Karpas-422 (cell line): ENCODE data around the gene CENPM. TPM values are rescaled to one million over a fixed set of nuclear protein-coding genes. Genes with fewer than 3 reads are reported as not detected.

Experiments
- DNase-seq: peaks from one replicate; pipeline ENCODE4 v3.0.0-alpha.2; 2015
- H2AFZ ChIP-seq: fragments of 200-600 bp; sonication (generic); 2 replicates; pipeline ENCODE4 v1.6.1; 2014; ENCODE audit warnings: antibody characterized with exemption, low read length, mixed read lengths
- H3K27ac ChIP-seq: fragments of 200-600 bp; sonication (generic); 2 replicates; pipeline ENCODE4 v1.5.1; 2014; ENCODE audit warnings: mild to moderate bottlenecking, low read length, moderate library complexity
- H3K27me3 ChIP-seq: fragments of 200-600 bp; sonication (generic); 2 replicates; pipeline ENCODE4 v1.6.1; 2014; ENCODE audit warnings: low read length, mixed read lengths
- H3K36me3 ChIP-seq: fragments of 200-600 bp; sonication (generic); 2 replicates; pipeline ENCODE4 v1.6.1; 2014; ENCODE audit warnings: low read length, mixed read lengths; ENCODE audit not compliant: insufficient read depth
- H3K4me1 ChIP-seq: fragments of 200-600 bp; sonication (generic); 2 replicates; pipeline ENCODE4 v1.6.1; 2014; ENCODE audit warnings: mild to moderate bottlenecking, low read length, mixed read lengths
- H3K4me2 ChIP-seq: fragments of 200-600 bp; sonication (generic); 2 replicates; pipeline ENCODE4 v1.6.1; 2014; ENCODE audit warnings: low read length, low read depth, mild to moderate bottlenecking; ENCODE audit not compliant: poor library complexity, severe bottlenecking
- H3K4me3 ChIP-seq: fragments of 200-600 bp; sonication (generic); 2 replicates; pipeline ENCODE4 v1.5.1; 2014; ENCODE audit warnings: mild to moderate bottlenecking, antibody characterized with exemption, low read length, mixed read lengths
- H3K79me2 ChIP-seq: fragments of 200-600 bp; sonication (generic); 2 replicates; pipeline ENCODE4 v1.6.1; 2014; ENCODE audit warnings: mild to moderate bottlenecking, low read length, mixed read lengths
- H3K9ac ChIP-seq: fragments of 200-600 bp; sonication (generic); 2 replicates; pipeline ENCODE4 v1.6.0; 2014; ENCODE audit warnings: low read length
- H3K9me2 ChIP-seq: fragments of 200-600 bp; sonication (generic), shearing (Covaris generic); replicated peaks from 2 replicates; pipeline ENCODE4 v1.6.0; 2014; ENCODE audit warnings: mild to moderate bottlenecking, low read length, moderate library complexity; ENCODE audit not compliant: insufficient read depth
- H3K9me3 ChIP-seq: fragments of 300-700, 200-600 bp; sonication (generic); 2 replicates; pipeline ENCODE4 v1.6.1; 2014; ENCODE audit warnings: low read length, mixed read lengths
- H4K20me1 ChIP-seq: fragments of 200-600 bp; sonication (generic); 2 replicates; pipeline ENCODE4 v1.6.1; 2014; ENCODE audit warnings: mild to moderate bottlenecking, antibody characterized with exemption, low read length, low read depth; ENCODE audit not compliant: insufficient read depth
- total RNA-seq: library from RNA; depleted of rRNA; stranded (reverse); fragments of >200 nt; shearing (Covaris generic); gene quantifications from 2 replicates; pipeline ENCODE4 v1.2.3, GENCODE V29; 2014; ENCODE audit warnings: low replicate concordance

The CENPM gene
- total RNA-seq, 1 experiment from 2014 or later: 83.8 TPM

DNA sequence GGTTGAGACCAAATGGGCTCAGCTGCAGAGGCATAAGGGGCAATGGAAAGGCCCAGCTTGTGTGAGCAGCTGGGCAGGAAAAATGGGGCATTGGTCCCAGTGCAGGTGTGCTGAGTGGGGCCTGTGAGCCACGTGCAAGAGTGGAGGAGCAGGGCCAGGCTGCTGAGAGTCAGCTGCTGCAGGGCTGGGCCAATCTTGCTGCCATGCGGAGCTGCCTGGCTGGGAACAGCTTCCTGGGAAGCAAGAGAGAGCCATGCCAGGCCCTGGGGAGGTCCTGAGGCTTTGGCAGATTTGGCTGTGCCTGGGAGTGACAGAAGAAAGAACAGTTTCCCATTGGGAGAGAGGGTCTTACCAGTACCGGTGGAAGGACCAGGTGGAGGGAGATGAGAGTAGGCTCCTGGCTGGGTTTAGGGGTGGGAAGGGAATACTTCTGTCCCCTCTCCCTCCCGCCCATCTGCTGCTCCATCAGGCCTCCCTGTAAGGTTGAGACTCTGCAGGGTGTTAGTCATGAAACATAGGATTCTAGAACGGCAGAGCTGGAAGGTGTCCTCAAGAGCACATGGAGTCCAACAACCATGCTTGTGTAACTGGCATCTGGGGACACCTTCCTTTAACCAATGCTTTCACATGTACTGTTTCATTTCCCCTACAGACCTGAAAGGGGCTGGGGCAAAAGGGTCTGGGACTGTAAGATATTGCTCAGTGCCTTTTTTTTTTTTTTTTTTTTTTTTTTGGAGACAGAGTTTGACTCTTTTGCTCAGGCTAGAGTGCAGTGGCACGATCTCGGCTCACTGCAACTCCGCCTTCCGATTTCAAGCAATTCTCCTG lies 32.7 kb upstream of the CENPM start:
- no peaks in the 10 kb centered on the region for H3K79me2 ChIP-seq
- H2AFZ ChIP-seq: no peak overlapping the region
- DNase-seq: no peak
- H3K9me3 ChIP-seq: no peaks in the 10 kb centered on the region
- H3K4me3 ChIP-seq: no peak overlapping the region
- no peaks in the 10 kb centered on the region for H3K36me3 ChIP-seq
- no peaks in the 10 kb centered on the region for H3K9me2 ChIP-seq
- no peak overlapping the region for H3K27ac ChIP-seq
- H3K4me1 ChIP-seq: no peaks in the 10 kb centered on the region
- no peak overlapping the region for H3K9ac ChIP-seq
- no peaks in the 10 kb centered on the region for H3K27me3 ChIP-seq
- no peak overlapping the region for H3K4me2 ChIP-seq
- H4K20me1 ChIP-seq: no peaks in the 10 kb centered on the region

DNA sequence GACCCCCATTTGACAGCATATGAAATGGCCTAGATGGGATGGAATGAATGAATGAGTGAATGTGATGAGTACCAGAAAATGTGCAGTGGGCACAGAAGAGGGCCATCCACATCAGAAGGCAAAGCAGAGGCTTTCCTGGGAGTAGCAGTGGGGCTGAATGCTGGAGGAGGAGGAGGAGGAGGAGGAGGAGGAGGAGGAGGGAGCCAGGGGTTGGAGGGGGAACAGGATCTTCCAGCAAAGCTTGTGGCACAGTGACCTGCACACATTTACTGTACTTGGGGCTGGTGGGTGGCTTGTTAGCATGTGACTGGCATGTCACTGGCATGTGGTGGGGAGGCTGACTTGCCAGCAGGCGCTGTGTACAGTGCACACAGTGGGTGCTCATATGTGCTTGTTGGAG lies 31.8 kb upstream of the CENPM start:
- Histone ChIP-seq H3K4me2 (no peak overlapping the region), H3K27me3 (no peaks in the 10 kb centered on the region), H3K9me3 (no peaks in the 10 kb centered on the region), H3K4me1 (no peaks in the 10 kb centered on the region), H4K20me1 (no peaks in the 10 kb centered on the region), H3K36me3 (no peaks in the 10 kb centered on the region), H3K27ac (no peak overlapping the region), H3K4me3 (no peak overlapping the region), H2AFZ (no peak overlapping the region), H3K9me2 (no peaks in the 10 kb centered on the region), H3K79me2 (no peaks in the 10 kb centered on the region), H3K9ac (no peak overlapping the region)
- DNase-seq: no peak

DNA sequence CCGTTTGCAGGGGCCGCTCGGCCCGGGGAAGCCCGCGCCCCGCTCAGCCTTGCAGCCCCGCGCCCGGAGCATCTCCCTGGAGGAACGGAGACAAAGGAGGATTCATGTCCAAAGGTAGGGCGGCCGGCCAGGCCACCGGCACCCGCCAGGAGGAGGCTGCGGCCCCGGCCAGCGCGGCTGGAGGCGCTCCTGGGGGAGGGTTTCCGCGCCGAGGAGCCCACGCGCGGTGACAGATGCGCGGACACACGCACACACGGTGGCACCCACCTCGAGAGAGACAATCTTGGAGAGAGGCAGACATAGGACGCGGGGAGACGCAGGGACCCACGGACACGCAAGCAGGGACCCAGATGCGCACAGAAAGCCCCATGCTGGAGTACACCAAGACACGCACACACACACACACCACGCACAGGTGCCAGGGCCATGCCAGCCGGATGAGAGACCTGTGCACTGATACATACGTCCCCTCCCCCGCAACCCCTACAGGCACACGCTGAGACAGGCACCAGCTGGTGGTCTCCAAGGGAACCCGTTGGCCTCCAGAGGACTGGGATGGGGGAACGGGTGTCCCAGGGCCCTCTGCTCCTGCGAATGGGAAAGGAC lies 30.1 kb upstream of the CENPM start:
- Histone ChIP-seq H4K20me1 (no peaks in the 10 kb centered on the region), H3K79me2 (no peaks in the 10 kb centered on the region), H3K4me3 (no peak overlapping the region), H3K27ac (no peak overlapping the region), H3K4me2 (no peak overlapping the region), H3K9me2 (no peaks in the 10 kb centered on the region), H2AFZ (no peak overlapping the region), H3K27me3 (no peaks in the 10 kb centered on the region), H3K9ac (no peak overlapping the region), H3K36me3 (no peaks in the 10 kb centered on the region), H3K9me3 (no peaks in the 10 kb centered on the region), H3K4me1 (no peaks in the 10 kb centered on the region)
- DNase-seq: no peak

DNA sequence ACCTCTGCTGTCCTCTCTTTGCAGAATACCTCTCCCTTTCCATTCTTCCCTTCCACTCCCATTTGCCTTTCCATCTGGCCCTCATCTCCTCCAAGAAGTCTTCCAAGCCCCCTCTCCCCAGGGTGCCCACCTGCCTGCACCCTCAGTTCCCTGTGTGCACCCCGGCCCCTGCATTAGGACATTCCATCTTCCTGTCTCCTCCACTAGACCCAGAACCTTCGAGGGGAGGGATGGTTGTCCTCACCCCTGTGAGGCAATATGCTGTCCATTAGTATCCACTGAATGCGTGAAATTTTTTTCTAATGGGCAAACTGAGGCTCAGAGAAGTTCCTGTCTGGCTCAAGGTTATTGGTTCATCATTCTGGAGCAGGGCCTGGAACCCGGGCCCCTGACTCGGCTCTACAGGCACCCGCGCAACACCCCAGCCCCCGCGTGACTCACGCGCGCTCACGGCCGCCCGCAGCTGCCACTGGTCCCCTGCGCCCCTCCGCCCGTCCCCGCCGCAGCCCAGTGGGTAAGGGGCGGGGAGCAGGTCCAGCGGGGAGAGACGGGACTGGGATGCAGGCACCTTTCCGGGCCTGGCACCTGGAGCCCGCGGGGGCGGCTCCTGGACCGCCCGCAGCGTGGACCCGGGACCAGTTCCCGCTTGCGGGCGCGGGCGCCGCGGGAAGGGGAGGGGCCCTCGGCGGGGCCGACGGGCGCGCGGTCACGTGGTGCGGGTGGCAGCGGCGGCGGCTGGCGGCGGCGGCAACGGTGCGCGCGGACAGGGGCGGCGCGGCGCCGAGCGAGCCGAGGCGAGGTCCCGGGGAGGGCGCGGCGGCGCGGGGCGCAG lies 29.3 kb upstream of the CENPM start:
- H3K4me2 ChIP-seq: no peak overlapping the region
- H4K20me1 ChIP-seq: no peaks in the 10 kb centered on the region
- H3K36me3 ChIP-seq: no peaks in the 10 kb centered on the region
- DNase-seq: no peak
- no peak overlapping the region for H3K9ac ChIP-seq
- no peaks in the 10 kb centered on the region for H3K79me2 ChIP-seq
- no peaks in the 10 kb centered on the region for H3K9me2 ChIP-seq
- H3K4me1 ChIP-seq: no peaks in the 10 kb centered on the region
- no peak overlapping the region for H2AFZ ChIP-seq
- H3K9me3 ChIP-seq: no peaks in the 10 kb centered on the region
- no peaks in the 10 kb centered on the region for H3K27me3 ChIP-seq
- H3K4me3 ChIP-seq: no peak overlapping the region
- no peak overlapping the region for H3K27ac ChIP-seq

DNA sequence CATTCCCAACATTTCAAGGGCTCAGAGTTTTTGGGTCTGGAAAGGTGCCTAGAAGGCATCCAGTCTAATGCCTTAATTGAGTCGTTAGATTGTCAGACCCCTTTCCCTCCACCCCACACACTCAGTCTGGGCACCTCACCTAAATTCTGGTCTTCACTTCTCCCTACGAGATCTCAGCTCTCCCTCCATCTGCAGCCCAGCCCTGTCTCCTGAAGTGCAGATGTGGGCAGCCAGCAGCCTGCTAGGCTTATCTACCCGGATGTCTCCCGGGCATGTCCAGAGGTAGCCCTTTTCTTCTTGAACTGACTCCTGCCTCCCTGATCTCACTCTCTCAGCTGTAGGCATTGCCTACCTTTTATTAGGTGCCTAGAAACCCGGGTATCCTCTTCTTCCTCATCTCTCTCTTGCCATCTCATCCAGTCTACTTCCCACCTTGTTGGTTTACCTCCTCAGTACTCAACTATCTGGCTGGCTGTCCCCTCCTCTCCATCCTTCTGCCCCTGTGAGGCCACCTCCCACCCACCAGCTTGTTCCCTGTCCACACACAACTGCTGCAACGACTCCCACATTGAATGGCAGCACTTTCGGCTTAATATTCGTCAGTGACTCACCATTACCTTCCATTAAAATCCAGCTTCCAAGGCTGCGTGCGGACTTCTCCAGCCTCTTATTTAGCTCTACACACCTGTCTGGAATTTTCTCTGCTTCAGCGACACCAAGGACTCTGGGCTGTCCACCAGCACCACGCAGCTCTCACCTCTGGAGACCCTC lies 28.5 kb upstream of the CENPM start:
- H3K9me3 ChIP-seq: no peaks in the 10 kb centered on the region
- no peak overlapping the region for H3K4me2 ChIP-seq
- H3K4me1 ChIP-seq: no peaks in the 10 kb centered on the region
- H3K4me3 ChIP-seq: no peak overlapping the region
- H4K20me1 ChIP-seq: no peaks in the 10 kb centered on the region
- no peaks in the 10 kb centered on the region for H3K79me2 ChIP-seq
- no peak for DNase-seq
- H3K9ac ChIP-seq: no peak overlapping the region
- H3K36me3 ChIP-seq: no peaks in the 10 kb centered on the region
- no peak overlapping the region for H2AFZ ChIP-seq
- H3K9me2 ChIP-seq: no peaks in the 10 kb centered on the region
- no peak overlapping the region for H3K27ac ChIP-seq
- no peaks in the 10 kb centered on the region for H3K27me3 ChIP-seq

DNA sequence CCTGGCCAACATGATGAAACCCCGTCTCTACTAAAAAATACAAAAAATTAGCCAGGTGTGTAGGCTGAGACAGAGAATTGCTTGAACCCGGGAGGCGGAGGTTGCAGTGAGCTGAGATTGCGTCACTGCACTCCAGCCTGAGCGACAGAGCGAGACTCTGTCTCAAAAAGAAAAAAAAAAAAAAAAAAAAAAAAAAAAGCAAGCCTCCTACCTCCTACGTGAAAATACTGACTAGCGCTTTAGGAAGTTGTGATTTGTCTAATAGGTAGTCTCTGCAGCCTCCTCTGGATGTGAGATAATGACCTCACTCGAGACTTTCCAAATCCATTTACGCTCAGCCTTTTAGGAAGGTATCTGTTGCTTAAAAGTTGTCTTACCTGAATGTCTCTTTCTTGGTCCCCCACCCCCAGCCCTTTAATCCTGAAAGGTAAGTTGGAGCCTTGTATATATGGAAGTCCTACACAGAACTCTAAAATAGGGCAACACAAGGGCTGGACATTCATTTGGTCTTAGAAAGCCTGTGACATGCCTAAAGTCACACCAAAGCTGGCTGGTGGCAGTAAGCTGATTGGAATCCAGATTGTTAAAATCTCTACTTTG lies 27.8 kb upstream of the CENPM start:
- Histone ChIP-seq H3K9me2 (no peaks in the 10 kb centered on the region), H2AFZ (no peak overlapping the region), H3K9ac (no peak overlapping the region), H3K4me2 (no peak overlapping the region), H3K27me3 (no peaks in the 10 kb centered on the region), H3K79me2 (no peaks in the 10 kb centered on the region), H3K9me3 (no peaks in the 10 kb centered on the region), H3K4me3 (no peak overlapping the region), H4K20me1 (no peaks in the 10 kb centered on the region), H3K4me1 (no peaks in the 10 kb centered on the region), H3K27ac (no peak overlapping the region), H3K36me3 (no peaks in the 10 kb centered on the region)
- no peak for DNase-seq

DNA sequence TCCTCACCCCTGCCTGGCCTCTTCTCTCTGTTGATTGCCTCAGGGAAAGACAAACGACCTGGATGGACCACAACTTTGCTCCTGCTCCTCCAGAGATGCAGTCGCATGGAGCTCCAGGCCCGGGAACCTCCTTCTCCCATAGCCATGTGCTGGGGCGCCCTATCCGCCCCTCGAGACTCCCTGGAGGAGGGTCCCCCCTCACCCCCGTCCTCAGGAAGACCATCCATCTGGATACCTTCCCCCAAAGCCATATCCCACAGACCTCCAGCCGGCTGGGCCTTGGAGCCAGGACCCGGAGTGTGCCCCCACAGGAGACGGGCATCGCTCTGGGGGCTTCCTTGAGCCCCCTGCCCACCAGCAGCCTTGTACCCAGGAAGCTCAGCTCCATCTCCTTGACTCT lies 24.5 kb upstream of the CENPM start:
- H3K27ac ChIP-seq: no peak overlapping the region
- no peaks in the 10 kb centered on the region for H3K36me3 ChIP-seq
- no peaks in the 10 kb centered on the region for H4K20me1 ChIP-seq
- no peak for DNase-seq
- H3K4me1 ChIP-seq: no peaks in the 10 kb centered on the region
- no peaks in the 10 kb centered on the region for H3K27me3 ChIP-seq
- H3K79me2 ChIP-seq: no peaks in the 10 kb centered on the region
- H3K9me3 ChIP-seq: no peaks in the 10 kb centered on the region
- no peak overlapping the region for H3K4me3 ChIP-seq
- no peak overlapping the region for H3K9ac ChIP-seq
- no peak overlapping the region for H2AFZ ChIP-seq
- no peaks in the 10 kb centered on the region for H3K9me2 ChIP-seq
- no peak overlapping the region for H3K4me2 ChIP-seq
